K562 (cell line): ENCODE measurements around the gene EHD3. TPM values are rescaled to one million over a fixed set of nuclear protein-coding genes. Genes with fewer than 3 reads are reported as not detected.

Experiments used
- ATAC-seq: fragments of 200-7000 bp; cut with Tn5 transposase; 3 replicates; pipeline ENCODE4 v1.9.1; 2020; ENCODE audit warnings: moderate library complexity
- BruUV-seq: library from RNA; stranded (reverse); fragments of 400-500 nt; replicated peaks from 2 replicates; lab custom pipeline; 2021; lab: Mats Ljungman, UMichigan
- CTCF ChIA-PET: fragments of 300-600 bp; formaldehyde crosslinking; extraction: SDS; loops from one replicate; lab custom pipeline; 2021; ENCODE audit warnings: low intra/inter-chr PET ratio; lab: Yijun Ruan, JAX
- POLR2A ChIA-PET: fragments of 300-600, 350-650 bp; sonication (Branson Sonifier 250); formaldehyde crosslinking; extraction: SDS; loops from one replicate; lab custom pipeline; 2021; ENCODE audit warnings: antibody characterized with exemption, inconsistent platforms; lab: Yijun Ruan, JAX
- DNase-seq, 4 experiments: peaks; one replicate each; pipeline versions ENCODE4 v3.0.0 to v3.0.0-alpha.2; 2011 to 2018; ENCODE audit warnings: low spot score in 3 of 4, mixed read lengths in 3 of 4; ENCODE audit errors: extremely low read depth in 1 of 4
- FAIRE-seq: peaks from 2 replicates; lab custom pipeline; 2011; peaks lifted over from hg19 to GRCh38; lab: Jason Lieb, UNC
- H2AFZ ChIP-seq: 2 replicates; pipeline ENCODE4 v1.6.0; 2011; ENCODE audit warnings: low read depth, low read length, control low read depth, inconsistent platforms
- H3K27ac ChIP-seq: fragments of 200-600 bp; 3 replicates; pipeline ENCODE4 v1.8.0; 2011; ENCODE audit warnings: low read depth, mild to moderate bottlenecking, control low read depth, inconsistent platforms, low read length, moderate library complexity, mixed read lengths; ENCODE audit errors: extremely low read depth
- H3K27me3 ChIP-seq, 2 experiments: fragments of 300-600 bp in 1 of 2; 2 replicates in 1 of 2; 3 replicates in 1 of 2; pipeline versions ENCODE4 v1.6.0 to v1.8.0; 2011; ENCODE audit warnings: inconsistent platforms in 2 of 2, low read length in 2 of 2, mild to moderate bottlenecking in 1 of 2, mixed read lengths in 1 of 2, moderate library complexity in 1 of 2; ENCODE audit not compliant: control insufficient read depth in 2 of 2, insufficient read depth in 2 of 2
- H3K36me3 ChIP-seq: fragments of 300-600 bp; 3 replicates; pipeline ENCODE4 v1.8.0; 2011; ENCODE audit warnings: mild to moderate bottlenecking, low read length, inconsistent platforms; ENCODE audit not compliant: control insufficient read depth, insufficient read depth
- H3K4me1 ChIP-seq, 2 experiments: fragments of 200-600 bp in 1 of 2; replicated peaks in 1 of 2; 2 replicates in 1 of 2; 3 replicates in 1 of 2; pipeline versions ENCODE4 v1.5.1 to v1.8.0; 2011; ENCODE audit warnings: inconsistent platforms in 2 of 2, low read length in 2 of 2, mild to moderate bottlenecking in 1 of 2, mixed read lengths in 1 of 2, moderate library complexity in 1 of 2; ENCODE audit not compliant: control insufficient read depth in 2 of 2, insufficient read depth in 2 of 2
- H3K4me2 ChIP-seq: 2 replicates; pipeline ENCODE4 v1.6.1; 2011; ENCODE audit warnings: low read length, control low read depth, inconsistent platforms, mixed read lengths; ENCODE audit not compliant: insufficient read depth
- H3K4me3 ChIP-seq: fragments of 200-600 bp; sonication (generic), shearing (Covaris generic); 2 replicates; pipeline ENCODE4 v1.5.1; 2016; ENCODE audit warnings: control low read depth, inconsistent platforms
- H3K79me2 ChIP-seq: fragments of 200-600 bp; 3 replicates; pipeline ENCODE4 v1.8.0; 2011; ENCODE audit warnings: low read length, inconsistent platforms; ENCODE audit not compliant: control insufficient read depth, insufficient read depth
- H3K9ac ChIP-seq, 2 experiments: 2 replicates each; pipeline versions ENCODE4 v1.6.0 to v1.6.1; 2011; ENCODE audit warnings: low read depth in 2 of 2, low read length in 2 of 2, control low read depth in 1 of 2, inconsistent platforms in 1 of 2, mild to moderate bottlenecking in 1 of 2, mixed read lengths in 1 of 2; ENCODE audit not compliant: insufficient read depth in 1 of 2
- H3K9me1 ChIP-seq: one replicate; pipeline ENCODE4 v1.6.0; 2011; ENCODE audit warnings: inconsistent platforms, mild to moderate bottlenecking, low read length, moderate library complexity; ENCODE audit not compliant: control insufficient read depth, insufficient read depth
- H3K9me3 ChIP-seq: replicated peaks from 2 replicates; pipeline ENCODE4 v1.5.1; 2011; ENCODE audit warnings: low read depth, low read length, inconsistent platforms; ENCODE audit not compliant: control insufficient read depth, insufficient read depth
- H4K20me1 ChIP-seq: replicated peaks from 2 replicates; pipeline ENCODE4 v1.6.1; 2011; ENCODE audit warnings: low read length, inconsistent platforms, mixed read lengths; ENCODE audit not compliant: control insufficient read depth, insufficient read depth
- BCL6 ChIP-seq: fragments of 250-450 bp; sonication (Bioruptor Pico); IDR thresholded peaks from 2 replicates; pipeline ENCODE4 v1.4.0; 2020
- ID3 ChIP-seq, 2 experiments: fragments of 250-450 bp in 1 of 2; fragments of 450-650 bp in 1 of 2; sonication (Bioruptor Pico) in 1 of 2; IDR thresholded peaks; 2 replicates each; pipeline versions ENCODE4 v1.6.1 to v1.8.0; 2016 to 2021; ENCODE audit warnings: mild to moderate bottlenecking in 2 of 2, moderate library complexity in 2 of 2, missing compliant biosample characterization in 1 of 2, missing genetic modification characterization in 1 of 2
- SIN3A ChIP-seq, 2 experiments: fragments of 150-350 bp in 1 of 2; IDR thresholded peaks; 2 replicates each; pipeline ENCODE4 v1.6.1; 2011 to 2016; ENCODE audit warnings: borderline replicate concordance in 2 of 2, low read depth in 2 of 2, low read length in 2 of 2, mild to moderate bottlenecking in 2 of 2, moderate library complexity in 2 of 2; ENCODE audit not compliant: control insufficient read depth in 1 of 2
- SIX5 ChIP-seq, 2 experiments: IDR thresholded peaks; 2 replicates each; pipeline ENCODE4 v1.6.1; 2011; ENCODE audit warnings: low read length in 2 of 2, borderline replicate concordance in 1 of 2, low read depth in 1 of 2, mild to moderate bottlenecking in 1 of 2, moderate library complexity in 1 of 2; ENCODE audit not compliant: insufficient read depth in 1 of 2
- STAG1 ChIP-seq: sonication (generic); formaldehyde crosslinking; IDR thresholded peaks from 2 replicates; pipeline ENCODE4 v1.5.0; 2020; ENCODE audit warnings: missing genetic modification reagents, borderline replicate concordance
- ZFP1 ChIP-seq: fragments of 450-650 bp; formaldehyde crosslinking; IDR thresholded peaks from 2 replicates; pipeline ENCODE4 v1.4.0; 2020; ENCODE audit warnings: mild to moderate bottlenecking, mixed read lengths
- WGBS: fragments of 100-300 bp; shearing (Covaris generic); methylation state at CpG from one replicate; pipeline ENCODE4 v1.1.6; 2016; ENCODE audit warnings: low coverage, mixed read lengths; ENCODE audit not compliant: insufficient coverage; ENCODE audit errors: missing lambda C conversion rate; 5-methylcytosine and 5-hydroxymethylcytosine counted together
- in situ Hi-C: fragments of 300-500 bp; cut with MboI; formaldehyde crosslinking; loops from 4 replicates; pipeline ENCODE4 v1.15.0; 2018; ENCODE audit warnings: inconsistent platforms, mixed read lengths
- intact Hi-C: fragments of 100-400 bp; cut with micrococcal nuclease; formaldehyde crosslinking; loops from 2 replicates; pipeline ENCODE4 v1.14.2; 2022
- polyA plus RNA-seq, 8 experiments: library from polyadenylated mRNA; depleted of rRNA in 4 of 8; stranded (reverse) in 5 of 8; unstranded in 3 of 8; fragments of >200 nt; fragmentation: Nextera tagmentation in 2 of 8; fragmentation: Illumina TruSeq in 1 of 8; extraction: Ambion mirVana in 2 of 8; extraction: Trizol in 1 of 8; gene quantifications; 2 replicates each; pipeline versions ENCODE4 v1.2.1 to v1.2.3, GENCODE V29; 2011 to 2014; ENCODE audit warnings: inconsistent platforms in 1 of 8, missing spikeins in 1 of 8
- total RNA-seq, 7 experiments: library from RNA; depleted of rRNA in 6 of 7; stranded (reverse); fragments of >200 nt in 6 of 7; fragmentation: Illumina TruSeq in 2 of 7; extraction: Trizol in 2 of 7; gene quantifications; 2 replicates each; pipeline versions ENCODE4 v1.2.1 to v1.2.3, GENCODE V29; 2011 to 2021; ENCODE audit warnings: low replicate concordance in 1 of 7

Gene EHD3
- total and polyA plus RNA-seq, 9 of the 15 experiments (the other 6 are each of a cell fraction or from before 2014, with no cell fraction given), result under 0.01 to 0.04 (median 0.03) TPM; not detected in 3

- ATAC-seq, result no peak
- Histone ChIP-seq H3K9ac (no peak overlapping the region), H3K79me2 (no peaks in the 10 kb centered on the region), H3K36me3 (no peaks in the 10 kb centered on the region), H3K4me2 (no peak overlapping the region), H2AFZ (no peak overlapping the region), H3K4me3 (no peak overlapping the region), H3K27ac (no peak overlapping the region), H3K9me3 (no peaks in the 10 kb centered on the region), H3K4me1 (no peaks in the 10 kb centered on the region), H3K27me3 (peaks cover 0 to 14% of the 10 kb centered on the region in 2 experiments; a peak in 2 of 5 replicates), H4K20me1 (no peaks in the 10 kb centered on the region; the same call in 1 of the 2 replicates), H3K9me1 (no peaks in the 10 kb centered on the region)
- in situ Hi-C loops, result no loop called here
- POLR2A ChIA-PET, result no interaction called here
- FAIRE-seq, result no peak
- TF ChIP-seq ZFP1 (CRISPR knock-in tag) (no peak), STAG1 (CRISPR knock-in tag) (no peak), SIN3A (IDR thresholded peaks at IDR 0.05; ENCODE audit: borderline replicate concordance in 2 of 2, control insufficient read depth in 1 of 2, low read depth in 2 of 2, low read length in 2 of 2) (no peak), SIX5 (IDR thresholded peaks at IDR 0.05; ENCODE audit: borderline replicate concordance in 1 of 2, insufficient read depth in 1 of 2, low read depth in 1 of 2, low read length in 2 of 2) (no peak), BCL6 (no peak)
- no peak for DNase-seq
- CTCF ChIA-PET, result no interaction called here
- intact Hi-C loops, result no loop called here
- WGBS, result 1% methylated on average over 5 of the region's 5 CpGs
- no TSS peak for BruUV-seq
These were observed 42.0 kb downstream of the EHD3 start for GRCh38 chr2:31275976-31276375.

GRCh38 chr2:31277621-31278020 lies 43.7 kb downstream of the EHD3 start:
- FAIRE-seq (no peak), ATAC-seq (no peak), DNase-seq (no peak)
- Histone ChIP-seq H3K4me2 (no peak overlapping the region), H3K4me3 (no peak overlapping the region), H4K20me1 (no peaks in the 10 kb centered on the region; the same call in 1 of the 2 replicates), H2AFZ (no peak overlapping the region), H3K79me2 (no peaks in the 10 kb centered on the region), H3K9me3 (no peaks in the 10 kb centered on the region), H3K36me3 (no peaks in the 10 kb centered on the region), H3K4me1 (no peaks in the 10 kb centered on the region), H3K27me3 (peaks cover 0 to 11% of the 10 kb centered on the region in 2 experiments; a peak in 2 of 5 replicates), H3K9me1 (no peaks in the 10 kb centered on the region), H3K27ac (no peak overlapping the region), H3K9ac (no peak overlapping the region)
- in situ Hi-C loops (no loop called here), intact Hi-C loops (no loop called here)
- ChIA-PET POLR2A (interaction anchor here (0.7 kb wide), 1 partner anchor 142 kb away, joined by 3 read pairs; no protein-coding TSS in a partner anchor), CTCF (no interaction called here)
- whole genome bisulfite sequencing, result 2% methylated on average over 4 of the region's 4 CpGs
- TF ChIP-seq ID3 (CRISPR knock-in tag; IDR thresholded peaks at IDR 0.05), result no peak
- no peak for TF ChIP-seq ID3 (tag; IDR thresholded peaks at IDR 0.05)
- BruUV-seq, result no TSS peak
